GM18520 (cell line): Measurements from ENCODE around the gene STMN3.

ENCODE experiments used
- ATAC-seq: cut with Tn5 transposase; IDR thresholded peaks from one replicate; pipeline ENCODE4 v1.9.1; 2021; ENCODE audit not compliant: unreplicated experiment

Gene STMN3

GRCh38 chr20:63653041-63653973 is at the start of gene STMN3:
Gene STMN3, minus strand, starts transcription at chr20:63653424. Its CDS starts 79 bp downstream, at chr20:63653345.
- no peak for ATAC-seq

GRCh38 chr20:63702036-63702665 is 48.9 kb upstream of the STMN3 start:
- ATAC-seq: no peak

- ATAC-seq: no peak
Measured at GRCh38 chr20:63701329-63702035, 48.3 kb upstream of the STMN3 start.

GRCh38 chr20:63701051-63701328 is 47.8 kb upstream of the STMN3 start:
- ATAC-seq: no peak

- ATAC-seq: no peak
Measured at GRCh38 chr20:63700199-63701050, 47.2 kb upstream of the STMN3 start.

- no peak for ATAC-seq
Measured at GRCh38 chr20:63699466-63700198, 46.4 kb upstream of the STMN3 start.

GRCh38 chr20:63698739-63699465 is 45.7 kb upstream of the STMN3 start:
- no peak for ATAC-seq

GRCh38 chr20:63697868-63698545 is 44.8 kb upstream of the STMN3 start:
- ATAC-seq: no peak

GRCh38 chr20:63697357-63697867 is 44.2 kb upstream of the STMN3 start:
- no peak for ATAC-seq

- no peak for ATAC-seq
Measured at GRCh38 chr20:63696628-63697356, 43.6 kb upstream of the STMN3 start, which contains the start of gene TNFRSF6B. Gene TNFRSF6B, plus strand, starts transcription at chr20:63696652. Its CDS starts 116 bp downstream, at chr20:63696768.

GRCh38 chr20:63696306-63696627 is 43.0 kb upstream of the STMN3 start:
- ATAC-seq: no peak

GRCh38 chr20:63695424-63696305 is 42.4 kb upstream of the STMN3 start:
- ATAC-seq: no peak

- ATAC-seq: no peak
Measured at GRCh38 chr20:63694584-63695423, 41.6 kb upstream of the STMN3 start.

- ATAC-seq: no peak
Measured at GRCh38 chr20:63693733-63694583, 40.7 kb upstream of the STMN3 start.

GRCh38 chr20:63693083-63693732 is 40.0 kb upstream of the STMN3 start:
- no peak for ATAC-seq
